SU-DHL-6 (cell line): ENCODE measurements around the gene ARSB.

Source experiments
- H2AFZ ChIP-seq: fragments of 200-600 bp; sonication (generic); 2 replicates; pipeline ENCODE4 v1.6.1; 2014; ENCODE audit warnings: low read depth, mild to moderate bottlenecking, moderate library complexity, mixed read lengths, antibody characterized with exemption, low read length; ENCODE audit not compliant: severe bottlenecking
- H3F3A ChIP-seq: fragments of 200-600 bp; shearing (Covaris generic); 2 replicates; pipeline ENCODE4 v1.6.0; 2016; ENCODE audit warnings: antibody characterized with exemption, mild to moderate bottlenecking; ENCODE audit not compliant: insufficient read depth
- H3K27ac ChIP-seq: fragments of 200-600 bp; sonication (generic); 2 replicates; pipeline ENCODE4 v1.5.1; 2016; ENCODE audit warnings: low read depth, mild to moderate bottlenecking, low read length, moderate library complexity, mixed read lengths
- H3K27me3 ChIP-seq: fragments of 200-600 bp; sonication (generic), shearing (Covaris generic); 2 replicates; pipeline ENCODE4 v1.6.0; 2014; ENCODE audit warnings: mild to moderate bottlenecking, low read length
- H3K36me3 ChIP-seq: fragments of 200-600 bp; sonication (generic); 2 replicates; pipeline ENCODE4 v1.6.1; 2014; ENCODE audit warnings: mild to moderate bottlenecking, low read length, mixed read lengths
- H3K4me2 ChIP-seq: fragments of 300-600, 200-600 bp; shearing (Covaris generic), sonication (generic); 2 replicates; pipeline ENCODE4 v1.6.0; 2014; ENCODE audit warnings: low read length, low read depth, mild to moderate bottlenecking; ENCODE audit not compliant: poor library complexity, severe bottlenecking
- H3K4me3 ChIP-seq: fragments of 200-600 bp; sonication (generic); 2 replicates; pipeline ENCODE4 v1.5.1; 2014; ENCODE audit warnings: antibody characterized with exemption, low read length, mild to moderate bottlenecking, mixed read lengths; ENCODE audit not compliant: insufficient read depth, poor library complexity, severe bottlenecking
- H3K79me2 ChIP-seq: fragments of 200-600 bp; sonication (generic); 2 replicates; pipeline ENCODE4 v1.6.1; 2014; ENCODE audit warnings: mild to moderate bottlenecking, low read length, moderate library complexity; ENCODE audit not compliant: insufficient read depth
- H3K9ac ChIP-seq: fragments of 200-600 bp; sonication (generic); 2 replicates; pipeline ENCODE4 v1.7.0; 2014; ENCODE audit warnings: mild to moderate bottlenecking, low read length
- H3K9me2 ChIP-seq: fragments of 200-600 bp; sonication (generic); replicated peaks from 2 replicates; pipeline ENCODE4 v1.6.1; 2014; ENCODE audit warnings: low read length; ENCODE audit not compliant: insufficient read depth
- H3K9me3 ChIP-seq: fragments of 200-600 bp; sonication (generic); 2 replicates; pipeline ENCODE4 v1.6.1; 2014; ENCODE audit warnings: low read length, mixed read lengths; ENCODE audit not compliant: insufficient read depth
- H4K20me1 ChIP-seq: fragments of 200-600 bp; sonication (generic); 2 replicates; pipeline ENCODE4 v1.6.1; 2014; ENCODE audit warnings: low read depth, mild to moderate bottlenecking, antibody characterized with exemption, low read length, moderate library complexity, mixed read lengths
- CTCF ChIP-seq: fragments of 200-600 bp; sonication (generic); IDR thresholded peaks from one replicate; pipeline ENCODE4 v1.5.1; 2017; ENCODE audit warnings: antibody characterized with exemption, mild to moderate bottlenecking, low read length, moderate library complexity; ENCODE audit not compliant: insufficient read depth, poor library complexity, severe bottlenecking
- EZH2phosphoT487 ChIP-seq: fragments of 200-600 bp; sonication (generic), shearing (Covaris generic); conservative IDR thresholded peaks from 2 replicates; pipeline ENCODE4 v1.6.1; 2018; ENCODE audit warnings: mild to moderate bottlenecking, antibody characterized with exemption, low read length, moderate library complexity, mixed read lengths

The ARSB gene

GRCh38 chr5:78799266-78800017 lies 185.7 kb downstream of the ARSB start:
- H3K9me2 ChIP-seq = no peaks in the 10 kb centered on the region
- H3K27ac ChIP-seq = no peak overlapping the region
- TF ChIP-seq CTCF (no peak), EZH2phosphoT487 (no peak)
- no peak overlapping the region for H3K4me2 ChIP-seq
- no peaks in the 10 kb centered on the region for H3K27me3 ChIP-seq
- no peak overlapping the region for H3K4me3 ChIP-seq
- H3F3A ChIP-seq = no peaks in the 10 kb centered on the region
- peaks cover 9% of the 10 kb centered on the region; the same call in 1 of the 2 replicates for H3K9me3 ChIP-seq
- no peaks in the 10 kb centered on the region for H3K79me2 ChIP-seq
- H4K20me1 ChIP-seq = no peaks in the 10 kb centered on the region
- no peaks in the 10 kb centered on the region for H3K36me3 ChIP-seq
- H2AFZ ChIP-seq = no peak overlapping the region
- no peak overlapping the region for H3K9ac ChIP-seq

GRCh38 chr5:78798673-78799029 lies 186.5 kb downstream of the ARSB start:
- Histone ChIP-seq H3K9ac (no peak overlapping the region), H3K27me3 (no peaks in the 10 kb centered on the region), H3K79me2 (no peaks in the 10 kb centered on the region), H3K4me2 (no peak overlapping the region), H3K36me3 (no peaks in the 10 kb centered on the region), H3K9me3 (peaks cover 9% of the 10 kb centered on the region; the same call in 1 of the 2 replicates), H3K4me3 (no peak overlapping the region), H3K27ac (no peak overlapping the region), H3F3A (peaks cover 7% of the 10 kb centered on the region; the same call in 1 of the 2 replicates), H3K9me2 (no peaks in the 10 kb centered on the region), H2AFZ (no peak overlapping the region), H4K20me1 (no peaks in the 10 kb centered on the region)
- TF ChIP-seq EZH2phosphoT487 (no peak), CTCF (no peak)

- no peaks in the 10 kb centered on the region for H3K9me2 ChIP-seq
- no peak overlapping the region for H3K4me3 ChIP-seq
- peaks cover 11% of the 10 kb centered on the region; the same call in 1 of the 2 replicates for H3F3A ChIP-seq
- H3K36me3 ChIP-seq = no peaks in the 10 kb centered on the region
- no peaks in the 10 kb centered on the region for H3K27me3 ChIP-seq
- H3K27ac ChIP-seq = no peak overlapping the region
- no peaks in the 10 kb centered on the region for H3K79me2 ChIP-seq
- no peaks in the 10 kb centered on the region for H4K20me1 ChIP-seq
- H3K9me3 ChIP-seq = peaks cover 9% of the 10 kb centered on the region; the same call in 1 of the 2 replicates
- H2AFZ ChIP-seq = no peak overlapping the region
- TF ChIP-seq CTCF (no peak), EZH2phosphoT487 (no peak)
- no peak overlapping the region for H3K4me2 ChIP-seq
- no peak overlapping the region for H3K9ac ChIP-seq
These were observed 187.0 kb downstream of the ARSB start for GRCh38 chr5:78797936-78798672.
